ENCODE measurements around the gene PRPF38B.
"Not testable (repeated sequence)": the region's sequence is repeated elsewhere in the genome, so short reads cannot be mapped to it uniquely, and the experiment has no call there.

Gene PRPF38B

GRCh38 chr1:108679586-108680213, 12.4 kb upstream of the PRPF38B start:
- DNase-seq (ENCODE audit: low spot score): no peak

DNA sequence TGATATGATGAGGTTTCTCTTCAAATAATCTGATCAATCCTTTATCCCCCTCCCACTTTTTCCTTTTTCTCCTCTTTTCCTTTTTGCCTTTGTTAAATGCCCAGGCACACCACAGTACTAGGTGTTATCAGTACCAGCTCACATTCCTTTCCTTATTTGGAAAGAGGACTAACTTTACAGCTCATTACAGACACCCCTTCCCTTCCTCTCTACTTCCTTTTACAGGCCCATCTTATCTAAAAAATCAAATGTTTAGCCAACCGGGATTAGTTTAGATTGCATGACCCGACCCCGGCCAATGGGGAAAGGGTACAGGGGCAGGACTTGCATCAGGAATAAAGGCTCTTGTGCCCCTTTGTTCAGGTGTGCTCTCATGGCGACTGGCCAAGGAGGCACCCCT, 10.4 kb upstream of the PRPF38B start:
- not testable (repeated sequence) for DNase-seq (ENCODE audit: low spot score)

DNA sequence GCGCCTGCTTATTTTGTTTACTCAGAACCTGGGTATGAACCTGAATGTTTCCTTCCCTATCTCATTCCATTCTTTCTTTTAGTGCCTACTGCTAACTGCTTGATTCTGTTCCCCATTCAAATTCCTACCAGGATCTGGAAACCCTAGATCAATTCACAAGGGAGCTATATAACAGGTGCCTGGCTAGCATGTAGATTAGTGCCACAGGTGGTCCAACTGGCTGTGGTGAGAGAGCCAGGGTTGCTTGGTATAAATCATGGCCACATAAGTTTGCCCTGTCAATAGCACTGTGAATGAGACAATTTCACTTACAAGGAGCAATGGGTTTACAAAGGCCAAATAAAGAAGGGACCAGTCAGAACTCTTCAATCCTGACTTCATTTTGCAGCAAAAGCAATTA, 6.6 kb upstream of the PRPF38B start:
- DNase-seq (ENCODE audit: low spot score): no peak

DNA sequence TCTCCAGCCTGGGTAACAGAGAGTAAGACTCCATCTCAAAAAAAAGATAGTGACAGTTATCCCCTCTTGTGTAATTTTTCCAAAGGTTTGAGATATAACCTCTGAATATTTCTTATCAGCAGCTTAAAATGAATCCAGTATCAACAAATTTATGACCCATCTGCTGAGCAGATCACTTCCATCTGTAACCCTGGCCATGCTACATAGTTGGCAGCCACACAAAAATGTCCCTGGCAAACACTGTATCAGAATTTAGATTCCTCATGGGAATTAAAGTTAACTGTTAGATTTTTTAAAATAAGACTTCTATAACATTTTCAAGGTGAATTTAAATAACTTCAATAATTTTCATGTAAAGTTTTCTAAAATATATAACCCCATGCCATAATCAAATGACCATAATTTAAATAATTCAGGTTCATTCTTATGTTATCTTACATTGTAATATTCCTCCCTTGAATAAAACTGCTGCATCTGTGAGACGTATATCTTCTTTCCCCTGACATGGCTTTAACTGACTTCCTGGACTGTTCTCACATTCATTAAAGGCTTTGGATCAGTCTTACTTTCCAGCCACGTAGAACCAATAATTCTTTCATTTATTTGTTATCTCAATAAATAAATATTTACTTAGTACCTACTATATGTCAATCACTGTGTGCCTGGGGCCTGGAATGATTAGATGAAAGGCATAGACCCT, 5.3 kb upstream of the PRPF38B start:
- no peak for DNase-seq (ENCODE audit: low spot score)

DNA sequence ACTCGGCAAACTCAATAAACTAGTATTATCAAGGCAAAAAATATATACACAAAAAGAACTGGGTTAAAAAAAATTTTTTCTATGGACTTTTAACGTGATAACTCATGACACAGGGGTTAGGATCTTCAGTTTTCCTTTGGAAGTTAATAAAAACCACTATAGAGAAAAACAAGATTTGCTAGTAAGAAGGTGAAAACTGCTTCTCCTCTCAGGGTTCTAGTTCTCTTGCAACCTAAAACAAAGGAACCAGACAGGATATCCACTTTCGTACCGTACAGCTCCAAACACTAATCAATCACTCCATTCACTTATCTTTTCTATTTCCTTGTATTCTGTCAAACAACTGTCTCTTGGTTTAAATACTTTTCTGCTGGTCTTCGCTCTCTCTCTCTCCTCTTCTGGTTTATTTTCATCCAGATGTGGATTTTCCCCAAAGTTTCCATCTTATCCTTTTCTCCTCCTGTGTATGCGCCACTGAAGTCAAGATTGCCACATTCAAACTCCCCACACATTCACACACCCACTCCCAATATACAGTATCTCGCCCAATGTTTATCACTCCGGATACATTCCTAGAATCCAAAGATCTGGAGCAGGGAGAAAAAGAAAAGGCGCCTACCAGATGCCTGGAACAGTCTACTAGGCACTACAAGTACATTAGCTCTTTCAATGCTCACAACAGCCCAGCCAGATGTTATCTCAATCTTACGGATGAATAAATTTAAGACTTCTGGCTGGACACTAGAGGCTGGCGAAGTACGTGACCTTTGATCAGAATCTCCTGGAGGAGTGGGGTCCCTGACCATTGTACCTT, 775 bp upstream of the PRPF38B start:
- DNase-seq (ENCODE audit: low spot score): no peak

- DNase-seq (ENCODE audit: low spot score): peak; percentile 31
Measured at GRCh38 chr1:108692724-108693655, 880 bp downstream of the PRPF38B start.

DNA sequence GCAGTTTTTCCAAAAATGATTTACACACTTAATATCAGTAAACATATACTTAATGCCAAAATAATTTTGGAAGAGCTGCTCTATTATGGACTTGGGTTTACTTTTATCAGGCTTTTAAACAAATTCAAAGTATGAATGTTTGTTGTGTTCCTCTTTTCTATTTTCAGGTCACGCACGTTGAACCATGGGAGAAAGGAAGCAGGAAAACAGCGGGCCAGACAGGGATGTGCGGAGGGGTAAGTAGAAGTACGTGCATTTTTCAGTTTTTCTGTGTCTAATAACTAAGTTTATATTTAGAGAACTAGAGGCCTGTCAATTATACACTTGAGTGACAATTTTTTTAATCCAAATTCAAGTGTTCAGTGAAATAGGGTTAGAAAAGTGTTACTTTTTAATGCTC, 3.4 kb downstream of the PRPF38B start:
- no peak for DNase-seq (ENCODE audit: low spot score)

DNA sequence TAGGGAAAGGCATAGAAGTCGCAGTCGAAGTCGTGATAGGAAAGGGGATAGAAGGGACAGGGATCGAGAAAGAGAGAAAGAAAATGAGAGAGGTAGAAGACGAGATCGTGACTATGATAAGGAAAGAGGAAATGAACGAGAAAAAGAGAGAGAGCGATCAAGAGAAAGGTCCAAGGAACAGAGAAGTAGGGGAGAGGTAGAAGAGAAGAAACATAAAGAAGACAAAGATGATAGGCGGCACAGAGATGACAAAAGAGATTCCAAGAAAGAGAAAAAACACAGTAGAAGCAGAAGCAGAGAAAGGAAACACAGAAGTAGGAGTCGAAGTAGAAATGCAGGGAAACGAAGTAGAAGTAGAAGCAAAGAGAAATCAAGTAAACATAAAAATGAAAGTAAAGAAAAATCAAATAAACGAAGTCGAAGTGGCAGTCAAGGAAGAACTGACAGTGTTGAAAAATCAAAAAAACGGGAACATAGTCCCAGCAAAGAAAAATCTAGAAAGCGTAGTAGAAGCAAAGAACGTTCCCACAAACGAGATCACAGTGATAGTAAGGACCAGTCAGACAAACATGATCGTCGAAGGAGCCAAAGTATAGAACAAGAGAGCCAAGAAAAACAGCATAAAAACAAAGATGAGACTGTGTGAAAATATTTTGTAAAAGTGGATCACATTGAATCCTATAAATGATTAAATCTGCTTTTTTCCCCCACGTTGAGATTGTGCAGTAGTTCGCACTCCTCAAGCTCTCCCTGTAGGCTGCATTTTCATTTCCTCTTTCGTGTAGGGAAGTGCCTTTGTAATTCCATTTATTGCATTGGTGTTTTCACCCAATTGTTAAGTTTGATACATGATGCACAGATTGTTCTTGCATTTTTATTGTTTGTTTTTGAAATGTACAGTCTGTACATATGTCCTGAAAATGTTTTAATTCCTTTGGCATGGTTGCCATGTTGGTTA, 7.5 kb downstream of the PRPF38B start:
- DNase-seq (ENCODE audit: low spot score): no peak

DNA sequence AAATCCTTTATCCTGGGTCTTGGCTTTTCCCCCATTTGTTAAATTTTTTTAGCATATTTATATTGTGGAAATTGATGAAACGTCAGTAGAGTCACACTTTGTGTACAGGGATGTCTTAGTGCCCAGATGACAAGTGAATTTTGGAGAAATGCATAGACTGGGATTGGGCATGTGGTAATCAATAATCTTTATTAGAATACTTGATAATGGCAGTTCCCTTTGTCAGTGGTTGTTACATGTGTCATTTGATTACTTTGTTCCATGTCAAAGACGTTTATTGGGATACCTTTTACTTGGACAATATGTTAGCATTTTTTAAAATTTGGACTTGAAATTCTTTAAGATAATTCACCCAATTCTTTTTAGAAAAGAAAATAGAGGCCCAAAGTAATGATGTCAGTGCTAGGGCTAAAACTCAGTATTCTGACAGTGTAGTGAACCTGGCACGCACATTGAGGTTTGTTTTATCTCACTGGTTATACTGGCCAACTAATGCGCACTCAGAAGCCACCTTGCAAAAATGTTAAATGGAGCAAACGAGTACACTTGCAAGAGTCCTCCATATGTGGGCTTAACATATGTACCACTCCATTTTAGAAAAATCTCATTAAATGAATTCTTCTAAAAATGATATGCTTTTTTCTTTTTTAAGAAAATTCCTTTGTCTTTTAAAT, 9.2 kb downstream of the PRPF38B start:
- no peak for DNase-seq (ENCODE audit: low spot score)

DNA sequence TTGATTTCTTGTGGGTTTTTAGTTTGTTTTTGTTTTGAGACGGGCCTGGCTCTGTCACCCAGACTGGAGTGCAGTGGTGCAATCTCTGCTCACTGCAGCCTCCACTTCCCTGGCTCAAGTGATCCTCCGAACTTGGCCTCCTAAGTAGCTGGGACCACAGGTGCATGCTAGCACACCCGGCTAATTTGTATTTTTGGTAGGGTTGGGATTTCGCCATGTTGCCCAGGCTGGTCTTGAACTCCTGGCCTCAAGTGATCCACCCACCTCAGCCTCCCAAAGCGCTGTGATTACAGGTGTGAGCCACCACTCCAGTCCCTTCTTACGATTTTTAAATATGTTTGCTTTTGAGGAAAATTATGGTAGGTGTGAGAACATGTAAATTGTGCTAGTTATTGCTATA, 10.0 kb downstream of the PRPF38B start:
- DNase-seq (ENCODE audit: low spot score): not testable (repeated sequence)

GRCh38 chr1:108703939-108704338, 11.8 kb downstream of the PRPF38B start:
- no peak for DNase-seq (ENCODE audit: low spot score)

- no peak for DNase-seq (ENCODE audit: low spot score)
Measured at GRCh38 chr1:108704496-108704895, 12.4 kb downstream of the PRPF38B start.

DNA sequence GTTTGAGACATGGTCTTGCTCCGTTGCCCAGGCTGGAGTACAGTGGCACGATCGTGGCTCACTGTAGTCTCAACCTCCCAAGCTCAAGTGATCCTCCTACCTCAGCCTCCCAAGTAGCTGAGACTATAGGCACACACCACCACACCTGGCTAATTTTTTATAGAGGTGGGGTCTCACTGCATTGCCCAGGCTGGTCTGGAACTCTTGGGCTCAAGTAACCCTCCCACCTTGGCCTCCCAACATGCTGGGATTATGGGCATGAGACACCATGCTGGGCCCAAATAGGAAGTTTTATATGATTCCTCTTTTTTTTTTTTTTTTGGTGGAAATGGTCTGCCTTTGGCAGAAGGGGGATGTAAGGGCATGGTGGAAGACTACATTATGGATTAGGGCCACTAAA, 14.5 kb downstream of the PRPF38B start:
- no peak for DNase-seq (ENCODE audit: low spot score)

DNA sequence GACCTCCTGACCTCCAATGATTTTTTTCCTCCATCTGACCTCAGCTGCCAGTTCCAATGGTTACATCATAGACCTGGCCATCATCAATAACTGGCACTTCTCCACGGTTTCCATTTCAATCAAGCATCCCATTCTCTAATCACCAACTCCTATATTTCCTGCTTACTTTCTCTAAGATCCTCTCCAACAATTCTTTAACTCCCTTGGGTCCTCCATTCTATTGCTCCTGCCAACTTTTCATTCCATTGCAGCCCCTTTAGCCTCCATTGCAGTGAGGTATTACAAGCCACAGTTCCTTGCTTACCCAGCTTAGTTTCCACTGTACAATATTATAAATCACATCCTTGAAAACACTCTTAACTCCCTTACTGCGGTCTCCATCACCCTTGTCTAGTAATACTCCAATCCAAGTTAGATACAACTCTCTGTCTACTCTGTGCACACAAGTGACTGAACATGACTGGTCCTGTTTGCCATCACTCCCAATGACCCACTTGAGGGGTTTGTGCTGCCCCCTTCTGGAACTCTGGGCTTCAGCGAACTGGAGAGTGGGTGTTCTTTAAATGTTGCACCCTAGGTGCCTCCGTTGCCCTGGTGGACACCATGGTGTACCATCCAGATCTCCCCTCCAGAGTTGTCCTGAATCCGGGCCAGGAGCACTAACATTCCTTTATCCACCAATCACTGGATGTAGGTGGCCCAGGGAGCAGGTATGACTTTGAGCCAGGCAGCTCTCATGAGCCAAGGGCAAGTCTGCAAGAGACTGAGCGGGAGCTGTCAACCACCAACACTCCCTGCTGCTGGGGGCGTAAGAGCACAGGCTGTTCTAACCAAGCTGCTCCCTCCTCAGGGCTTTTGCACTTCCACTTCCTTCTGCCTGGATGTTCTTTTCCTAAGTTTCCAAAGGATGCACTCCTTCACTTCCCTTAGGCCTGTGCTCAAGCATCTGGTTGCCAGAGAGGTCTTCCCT, 16.9 kb downstream of the PRPF38B start:
- DNase-seq (ENCODE audit: low spot score): no peak

- DNase-seq (ENCODE audit: low spot score): no peak
Measured at GRCh38 chr1:108712606-108713150, 20.6 kb downstream of the PRPF38B start, which contains the start of gene FNDC7. Gene FNDC7, plus strand, starts transcription at chr1:108712908. Its CDS starts 26 bp downstream, at chr1:108712934.

DNA sequence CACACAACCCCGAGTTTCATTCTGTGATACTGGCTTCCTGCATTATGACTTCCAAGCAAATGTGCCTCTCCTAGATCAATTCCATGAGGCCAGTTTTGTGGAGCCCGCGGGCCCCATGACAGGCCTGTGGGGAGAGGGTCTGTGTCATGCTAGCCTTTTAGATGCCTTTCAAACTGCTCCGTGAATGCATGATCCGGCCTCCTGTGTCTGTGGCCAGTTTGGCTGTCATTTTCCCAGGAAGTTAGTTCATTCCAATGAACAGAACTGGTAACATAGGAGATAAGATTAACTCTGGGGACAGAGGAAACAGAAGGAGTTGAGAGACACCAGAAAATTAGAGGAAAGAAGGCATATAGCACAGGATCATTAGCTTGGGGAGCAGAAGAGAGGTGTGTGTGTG, 23.8 kb downstream of the PRPF38B start:
- no peak for DNase-seq (ENCODE audit: low spot score)

DNA sequence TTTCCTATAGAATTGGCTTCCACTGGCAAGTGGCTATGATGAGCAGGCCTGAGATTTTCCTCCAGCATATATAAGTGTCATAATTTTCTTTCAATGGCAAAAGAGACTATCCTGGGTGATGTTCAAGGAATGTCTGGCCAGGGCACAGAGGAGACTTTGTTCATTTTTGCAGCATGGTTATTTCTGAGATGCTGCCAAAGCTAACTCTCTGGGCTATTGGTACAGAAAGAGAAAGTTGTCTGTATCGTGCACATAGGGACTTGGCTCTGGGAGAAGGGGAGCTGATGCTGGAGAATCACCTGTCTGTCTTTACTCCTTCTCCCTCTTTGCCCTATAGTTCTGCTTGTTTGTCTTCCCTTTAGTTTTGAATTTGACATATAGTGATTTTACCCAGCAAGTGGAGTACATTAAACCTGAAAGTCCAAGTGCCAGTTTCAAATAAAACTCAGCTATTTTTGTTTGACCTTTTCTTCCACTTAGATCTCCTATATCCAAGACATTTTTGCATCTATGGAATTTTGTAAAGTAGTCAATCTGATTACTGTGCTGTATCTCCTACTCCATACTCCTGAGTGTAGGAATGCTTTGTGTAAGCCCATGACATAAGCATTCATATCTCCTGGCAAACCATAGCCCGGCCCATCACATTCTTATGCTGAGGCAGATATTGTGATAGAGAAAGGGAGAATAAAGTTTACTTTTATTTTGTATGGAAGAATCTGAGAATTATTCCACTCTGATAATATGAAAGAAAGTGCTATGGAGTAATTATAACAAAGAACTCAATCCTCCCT, 24.5 kb downstream of the PRPF38B start:
- DNase-seq (ENCODE audit: low spot score): peak; percentile 43
